Body of pancreas (tissue), 4 donors: ENCODE data around the gene NTPCR. TPM values are rescaled to one million over a fixed set of nuclear protein-coding genes. Genes with fewer than 3 reads are reported as not detected.

Experiments used
- ATAC-seq: fragments of 150-250 bp; one replicate; pipeline ENCODE4 v1.9.1; 2016
- DNase-seq, 4 donors: peaks; one replicate each; pipeline ENCODE4 v3.0.0-alpha.2; 2019
- H3K27ac ChIP-seq, 4 donors: fragments of 200-600 bp; sonication (generic); 1 replicate in 3 of 4; 2 replicates in 1 of 4; pipeline versions ENCODE4 v1.5.1 to v1.6.1; 2016 to 2019; ENCODE audit warnings: mild to moderate bottlenecking in 1 of 4, mixed read lengths in 1 of 4, moderate library complexity in 1 of 4
- H3K27me3 ChIP-seq, 2 donors: fragments of 200-600 bp; sonication (generic); one replicate each; pipeline ENCODE4 v1.6.0; 2016; ENCODE audit warnings: mild to moderate bottlenecking in 1 of 2
- H3K36me3 ChIP-seq, 2 donors: fragments of 200-600 bp; sonication (generic); replicated peaks in 1 of 2; 2 replicates each; pipeline ENCODE4 v1.5.1; 2016; ENCODE audit warnings: low read depth in 2 of 2; ENCODE audit not compliant: insufficient read depth in 1 of 2
- H3K4me1 ChIP-seq: fragments of 200-600 bp; sonication (generic); one replicate; pipeline ENCODE4 v1.6.0; 2016
- H3K4me3 ChIP-seq, 2 donors: fragments of 200-600 bp; sonication (generic); 1 replicate in 1 of 2; 2 replicates in 1 of 2; pipeline ENCODE4 v1.5.1; 2016 to 2019
- H3K9me3 ChIP-seq, 3 donors: fragments of 200-600 bp; sonication (generic); 1 replicate in 2 of 3; 2 replicates in 1 of 3; pipeline ENCODE4 v1.5.1; 2016
- POLR2A ChIP-seq, 3 donors: fragments of 450-650 bp; IDR thresholded peaks; one replicate each; pipeline ENCODE4 v1.6.1; 2016; ENCODE audit warnings: antibody characterized with exemption in 3 of 3, mild to moderate bottlenecking in 2 of 3
- WGBS, 2 donors: methylation state at CpG; one replicate each; pipeline ENCODE4 v1.1.5; 2017; 5-methylcytosine and 5-hydroxymethylcytosine counted together
- intact Hi-C: fragments of 100-400 bp; cut with DNase I; formaldehyde crosslinking; loops from one replicate; pipeline ENCODE4 v1.15.1; 2023
- total RNA-seq, 2 donors: library from RNA; depleted of rRNA; stranded (reverse); fragments of >200 nt; gene quantifications; one replicate each; pipeline ENCODE4 v1.1.0, GENCODE V29; 2016
- TF ChIP-seq, protein P1 (sequence below), 7 experiments: fragments of 450-650 bp in 4 of 7; fragments of 200-600 bp in 3 of 7; sonication (generic) in 3 of 7; IDR thresholded peaks; one replicate each; pipeline ENCODE4 v1.5.1; 2016 to 2019; ENCODE audit warnings: antibody characterized with exemption in 7 of 7

NTPCR gene
- total RNA-seq, 2 donors from 2014 or later, result 8.2 to 14.3 TPM

DNA sequence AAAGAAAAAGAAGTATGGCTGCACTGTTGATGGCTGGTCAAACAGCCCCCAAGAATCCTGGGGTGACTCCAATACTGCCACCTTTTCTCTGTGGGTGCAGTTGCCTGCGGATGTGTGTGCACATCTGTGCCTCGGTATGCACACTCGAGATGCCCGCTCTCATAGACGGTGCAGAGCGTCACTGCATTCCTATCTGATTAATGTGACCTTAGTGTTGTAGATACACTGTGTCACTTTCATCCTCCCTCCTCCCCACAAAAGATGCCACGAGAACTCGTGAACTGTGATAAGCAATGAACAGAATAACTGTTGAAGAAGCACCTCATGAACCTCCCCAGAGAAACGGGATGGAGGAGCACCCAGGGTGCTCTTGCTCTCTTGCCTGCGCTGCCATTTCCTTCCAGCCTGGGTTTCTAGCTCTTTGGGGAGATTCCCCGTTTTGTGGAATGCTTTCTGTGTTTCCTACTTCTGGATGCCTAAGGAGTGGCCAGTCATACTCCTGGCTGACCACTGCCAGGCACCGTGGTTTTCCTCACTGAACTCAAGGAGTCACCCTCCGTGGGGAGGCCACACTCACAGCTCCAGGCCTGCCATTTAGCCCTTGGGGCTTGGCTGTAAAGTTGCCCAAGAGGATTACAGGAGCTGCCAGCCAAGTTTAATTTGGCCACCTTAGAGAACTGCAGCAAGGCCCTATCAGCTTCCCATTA lies 32.0 kb downstream of the NTPCR start:
- no peaks in the 10 kb centered on the region for H3K4me1 ChIP-seq
- no peaks in the 10 kb centered on the region for H3K9me3 ChIP-seq
- H3K36me3 ChIP-seq, result no peaks in the 10 kb centered on the region
- TF ChIP-seq, protein P1, sequence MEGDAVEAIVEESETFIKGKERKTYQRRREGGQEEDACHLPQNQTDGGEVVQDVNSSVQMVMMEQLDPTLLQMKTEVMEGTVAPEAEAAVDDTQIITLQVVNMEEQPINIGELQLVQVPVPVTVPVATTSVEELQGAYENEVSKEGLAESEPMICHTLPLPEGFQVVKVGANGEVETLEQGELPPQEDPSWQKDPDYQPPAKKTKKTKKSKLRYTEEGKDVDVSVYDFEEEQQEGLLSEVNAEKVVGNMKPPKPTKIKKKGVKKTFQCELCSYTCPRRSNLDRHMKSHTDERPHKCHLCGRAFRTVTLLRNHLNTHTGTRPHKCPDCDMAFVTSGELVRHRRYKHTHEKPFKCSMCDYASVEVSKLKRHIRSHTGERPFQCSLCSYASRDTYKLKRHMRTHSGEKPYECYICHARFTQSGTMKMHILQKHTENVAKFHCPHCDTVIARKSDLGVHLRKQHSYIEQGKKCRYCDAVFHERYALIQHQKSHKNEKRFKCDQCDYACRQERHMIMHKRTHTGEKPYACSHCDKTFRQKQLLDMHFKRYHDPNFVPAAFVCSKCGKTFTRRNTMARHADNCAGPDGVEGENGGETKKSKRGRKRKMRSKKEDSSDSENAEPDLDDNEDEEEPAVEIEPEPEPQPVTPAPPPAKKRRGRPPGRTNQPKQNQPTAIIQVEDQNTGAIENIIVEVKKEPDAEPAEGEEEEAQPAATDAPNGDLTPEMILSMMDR (IDR thresholded peaks at IDR 0.05), result no peak
- H3K27me3 ChIP-seq, result no peaks in the 10 kb centered on the region
- intact Hi-C loops, result no loop called here
- 74 to 75% methylated on average over 13 of the region's 13 CpGs for WGBS, 2 donors
- H3K27ac ChIP-seq, result no peak overlapping the region
- DNase-seq, result peak in 1 of 4 donors; percentile 33
- no peak overlapping the region for H3K4me3 ChIP-seq
- no peak for ATAC-seq

DNA sequence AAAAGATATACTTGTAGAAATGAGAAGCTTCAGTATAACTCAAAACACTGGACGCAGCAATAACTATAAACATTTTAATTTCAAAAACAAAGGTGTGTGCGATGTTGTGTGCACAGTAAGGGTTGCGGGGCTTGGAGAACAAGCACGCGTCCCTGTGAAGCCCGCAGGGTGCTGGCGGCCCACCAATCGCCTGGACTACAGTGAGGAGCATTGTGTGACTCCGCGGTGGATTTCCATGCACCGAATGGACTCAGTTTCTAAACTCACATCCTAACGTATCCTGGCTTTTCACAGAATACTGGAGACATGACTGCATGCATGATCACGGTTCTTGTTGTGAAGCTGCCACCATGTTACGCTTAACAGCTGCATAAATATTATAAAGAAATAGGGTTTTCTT lies 33.0 kb downstream of the NTPCR start:
- 92 to 93% methylated on average over 14 of the region's 14 CpGs for WGBS, 2 donors
- Histone ChIP-seq H3K4me3 (no peak overlapping the region), H3K36me3 (no peaks in the 10 kb centered on the region), H3K27me3 (no peaks in the 10 kb centered on the region), H3K27ac (no peak overlapping the region), H3K4me1 (no peaks in the 10 kb centered on the region), H3K9me3 (no peaks in the 10 kb centered on the region)
- intact Hi-C loops, result no loop called here
- DNase-seq, result no peak
- TF ChIP-seq, protein P1 (IDR thresholded peaks at IDR 0.05), result no peak
- TF ChIP-seq POLR2A (IDR thresholded peaks at IDR 0.05), result no peak
- no peak for ATAC-seq

DNA sequence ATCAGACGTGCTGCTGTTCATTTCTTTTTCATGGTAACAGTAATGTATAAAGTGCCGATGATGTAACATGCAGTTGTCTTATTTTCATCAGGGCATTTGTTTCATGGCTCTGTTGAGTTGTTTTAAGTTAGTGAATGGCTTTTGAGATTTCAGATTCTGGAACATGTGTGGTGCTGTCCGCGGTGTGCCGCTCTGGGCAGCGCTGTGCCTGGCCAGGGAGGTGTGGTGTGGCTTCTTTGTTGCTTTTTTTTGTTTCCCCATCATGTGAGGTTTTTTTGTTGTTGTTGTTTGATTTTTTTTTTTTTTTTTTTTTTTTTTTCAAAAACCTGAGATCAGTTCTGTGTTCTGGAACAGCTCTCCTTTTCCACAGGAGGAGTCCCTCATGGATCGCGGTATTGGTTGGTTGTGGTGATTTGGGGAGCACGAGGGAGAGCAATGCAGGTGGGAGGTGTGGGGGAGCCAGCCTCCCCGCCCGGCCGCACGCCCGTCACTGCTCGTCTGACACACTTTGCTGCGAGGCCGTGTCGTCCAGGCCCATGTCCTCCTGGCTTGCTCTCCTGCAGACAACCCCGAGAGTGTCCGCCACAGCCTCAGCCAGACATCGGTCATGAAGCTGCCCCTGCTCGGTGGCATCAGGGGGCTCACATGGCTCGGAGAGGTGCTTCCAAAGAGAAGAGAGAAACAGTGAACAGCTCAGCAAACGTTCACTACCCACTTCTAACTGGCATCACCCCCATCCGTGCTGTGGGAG lies 33.6 kb downstream of the NTPCR start:
- no peak for DNase-seq
- H3K27me3 ChIP-seq, result no peaks in the 10 kb centered on the region
- no peak for ATAC-seq
- 83 to 92% methylated on average over 9 to 25 of the region's 25 CpGs for WGBS, 2 donors
- H3K27ac ChIP-seq, result no peak overlapping the region
- no peak overlapping the region for H3K4me3 ChIP-seq
- no peaks in the 10 kb centered on the region for H3K4me1 ChIP-seq
- intact Hi-C loops, result no loop called here
- no peaks in the 10 kb centered on the region for H3K36me3 ChIP-seq
- TF ChIP-seq, protein P1 (IDR thresholded peaks at IDR 0.05), result no peak
- no peak for TF ChIP-seq POLR2A (IDR thresholded peaks at IDR 0.05)
- H3K9me3 ChIP-seq, result no peaks in the 10 kb centered on the region

DNA sequence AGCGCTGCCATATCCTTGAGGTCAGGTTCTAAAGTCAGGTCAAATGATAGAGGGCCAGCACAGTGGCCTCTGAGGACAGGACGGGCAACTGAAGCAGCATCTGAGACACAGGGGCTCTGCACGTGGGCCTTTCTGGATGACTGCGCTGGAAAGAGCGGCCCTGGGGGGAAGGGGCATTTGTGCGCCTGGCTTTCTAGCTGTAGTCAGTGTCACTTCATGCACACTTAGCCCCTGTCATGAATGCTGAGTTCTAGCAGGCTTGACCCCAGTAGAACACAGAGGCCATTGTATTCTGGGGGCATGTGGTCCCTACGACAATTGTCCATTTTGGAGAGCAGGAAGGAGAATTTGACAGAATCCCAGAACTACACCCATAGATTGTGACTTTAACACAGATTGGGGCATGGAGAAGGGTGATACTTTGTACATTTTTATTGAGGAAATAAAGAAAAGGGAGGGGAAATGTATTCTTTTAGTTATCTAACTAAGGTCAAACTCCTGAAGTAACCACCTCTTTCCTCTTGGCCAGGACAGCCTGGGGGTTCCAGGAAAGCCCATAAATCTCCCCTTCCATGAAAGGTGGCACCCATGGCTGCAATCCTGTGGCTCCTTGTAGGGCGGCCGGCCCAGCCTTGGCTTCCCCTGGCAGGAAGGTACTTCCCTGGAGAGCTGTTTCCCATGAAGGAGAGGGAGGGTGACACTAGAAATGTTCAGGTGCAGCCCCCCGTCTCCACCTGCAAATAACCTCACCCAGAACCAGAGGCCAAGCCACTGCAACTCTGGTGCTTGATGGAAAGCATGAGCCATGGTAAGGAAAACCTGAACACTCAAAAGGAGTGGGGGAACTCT lies 34.4 kb downstream of the NTPCR start:
- TF ChIP-seq POLR2A (IDR thresholded peaks at IDR 0.05), result no peak
- TF ChIP-seq, protein P1 (IDR thresholded peaks at IDR 0.05), result no peak
- intact Hi-C loops, result no loop called here
- H3K4me1 ChIP-seq, result no peaks in the 10 kb centered on the region
- ATAC-seq (no peak), DNase-seq (no peak)
- H3K9me3 ChIP-seq, result no peaks in the 10 kb centered on the region
- WGBS, 2 donors, result 91 to 93% methylated on average over 9 to 10 of the region's 10 CpGs
- H3K27ac ChIP-seq, result no peak overlapping the region
- H3K36me3 ChIP-seq, result no peaks in the 10 kb centered on the region
- H3K4me3 ChIP-seq, result no peak overlapping the region
- no peaks in the 10 kb centered on the region for H3K27me3 ChIP-seq
